Stimulated activated CD4-positive, alpha-beta T cell treated with anti-CD3 and anti-CD28 coated beads, TNF-alpha, amount 100 ng/mL, for 1 hour (primary cell): ENCODE data around the gene STIM1.
"Not testable (repeated sequence)": the region's sequence is repeated elsewhere in the genome, so short reads cannot be mapped to it uniquely, and the experiment has no call there.

Experiments
- DNase-seq, 3 donors: peaks; one replicate each; pipeline ENCODE4 v3.0.0-alpha.2; 2020; ENCODE audit warnings: low read depth in 3 of 3, low spot score in 1 of 3

Gene STIM1

DNA sequence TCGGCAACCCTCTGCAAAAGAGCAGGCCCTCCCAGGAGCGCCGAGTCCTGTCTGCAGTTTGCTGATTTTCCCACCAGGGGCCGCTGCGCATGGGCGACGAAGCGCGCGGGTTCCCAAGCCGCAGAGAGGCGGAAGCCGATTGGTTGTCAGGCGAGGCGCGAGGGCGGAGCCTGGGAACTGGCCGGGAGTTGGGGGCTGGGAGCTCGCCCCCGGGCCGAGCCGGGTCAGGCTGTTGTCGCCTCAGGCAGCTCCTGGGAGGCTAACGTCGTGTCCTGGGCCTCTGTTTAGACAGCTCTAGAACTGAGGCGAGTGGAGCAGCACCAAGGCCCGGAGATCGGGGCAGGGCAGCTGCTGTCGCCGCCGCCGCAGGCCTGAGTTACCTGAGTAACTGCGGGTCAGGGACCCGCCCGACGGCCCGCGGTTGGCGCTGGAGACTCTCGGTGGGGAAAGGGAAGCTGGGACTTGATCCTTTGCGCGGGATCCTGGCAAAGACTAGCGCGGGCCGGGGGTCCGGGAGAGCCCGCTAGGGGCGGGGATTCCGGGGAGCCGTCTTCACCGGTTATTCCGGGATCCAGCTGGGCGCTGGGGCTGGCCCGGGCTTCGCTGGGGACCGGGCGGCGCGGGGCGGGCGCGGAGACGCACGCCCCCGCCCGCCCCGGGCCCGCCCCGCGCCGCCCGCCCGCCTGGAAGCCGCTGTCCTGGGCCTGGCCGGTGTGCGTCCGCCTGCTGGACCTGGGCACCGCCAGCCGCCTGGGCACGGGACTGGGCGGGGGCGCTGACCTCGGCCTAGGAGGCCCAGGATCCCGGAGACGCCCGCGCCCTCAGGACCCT, at the start of gene STIM1:
TSS of gene STIM1 (plus strand) at position 688 of the 831 bp plus-strand sequence. CDS start 607 bp downstream, outside the sequence.
- peak; percentile 86 to 98 (median 96) for DNase-seq

DNA sequence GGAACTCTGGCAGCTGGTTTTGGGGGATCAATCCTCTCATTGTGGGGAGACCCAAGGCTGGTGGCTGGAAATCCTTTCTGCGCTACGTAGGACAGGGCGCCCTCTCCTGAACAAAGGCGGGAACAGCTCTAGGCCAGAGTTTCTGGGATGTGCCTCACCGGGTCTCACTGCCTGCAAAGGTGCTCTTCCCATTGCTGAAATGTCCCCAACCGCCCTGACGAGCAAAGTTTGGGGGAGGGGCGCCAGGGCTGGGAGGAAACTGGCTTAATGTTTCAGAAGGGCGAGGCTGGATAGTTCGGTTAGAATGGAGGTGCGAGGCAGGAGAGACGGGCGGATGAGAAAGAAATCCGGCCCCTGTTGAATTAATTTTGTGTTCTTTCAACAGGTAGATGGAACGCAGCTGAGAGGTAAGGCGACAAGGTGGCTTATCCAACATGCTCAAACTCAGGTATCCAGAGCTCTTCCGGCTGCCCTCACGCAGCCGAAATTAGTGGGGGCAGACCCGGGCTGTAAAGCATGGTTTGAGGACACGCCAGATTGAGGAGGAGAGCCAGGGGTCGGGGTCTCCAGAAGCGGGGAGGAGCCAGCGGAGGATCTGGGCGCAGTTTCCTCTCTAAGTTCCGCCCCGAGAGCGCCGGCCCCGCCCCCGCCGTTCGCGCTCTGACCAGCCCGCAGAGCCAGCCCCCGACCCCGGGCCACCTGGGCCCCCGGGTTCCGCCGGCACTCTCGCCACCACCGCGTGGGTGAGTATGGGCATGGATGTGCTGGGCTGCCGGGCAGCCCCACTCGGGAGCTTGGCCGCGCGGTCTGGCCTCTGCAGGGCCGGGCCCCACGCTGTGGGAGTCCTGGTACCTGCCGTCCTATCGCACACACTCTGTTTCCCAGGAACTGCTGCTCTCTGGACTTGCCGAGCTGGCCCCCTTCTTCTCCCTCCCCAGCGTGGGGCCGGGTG, 47.3 kb upstream of the STIM1 start, which contains the start of gene PGAP2:
TSS of gene PGAP2 (plus strand) at position 652 of the 952 bp plus-strand sequence. CDS start 2,700 bp downstream, outside the sequence.
- peak in 1 of 3 donors; percentile 51 for DNase-seq

DNA sequence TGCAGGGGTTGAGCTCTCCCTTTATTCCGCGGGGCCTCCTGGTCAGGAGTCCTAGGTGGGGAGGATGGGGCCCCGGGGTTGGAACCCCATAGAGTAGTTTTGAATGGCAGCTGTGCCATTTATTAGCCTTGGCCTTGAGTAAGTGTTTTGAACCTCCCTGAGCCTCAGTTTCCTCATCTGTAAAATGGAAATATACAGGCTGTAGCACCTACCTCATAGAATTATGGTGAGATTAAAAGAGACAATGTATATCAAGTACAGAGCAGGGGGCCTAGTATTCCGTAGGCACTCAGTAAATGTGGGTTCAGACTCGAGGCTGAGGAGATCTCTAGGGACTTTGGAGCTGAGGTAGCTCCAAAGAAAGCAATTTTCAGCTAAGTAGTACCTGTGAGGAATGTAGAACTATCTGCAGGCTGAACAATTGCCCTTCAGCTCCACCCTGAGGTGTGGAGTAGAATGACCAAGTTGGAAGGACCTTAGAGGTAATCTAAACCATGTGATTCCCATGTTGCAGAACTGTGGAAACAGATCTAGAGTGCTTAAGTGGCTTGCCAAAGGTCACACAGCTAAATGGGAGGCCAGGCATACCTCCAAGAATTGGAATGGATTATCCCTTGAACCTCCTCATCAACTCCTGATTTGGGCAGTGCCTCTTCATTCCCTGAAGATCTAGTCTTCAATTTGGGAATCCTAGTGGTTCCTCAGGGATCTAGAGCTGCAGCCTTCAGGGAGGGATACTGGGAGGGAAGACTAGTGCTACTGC, 46.4 kb upstream of the STIM1 start:
- no peak for DNase-seq

DNA sequence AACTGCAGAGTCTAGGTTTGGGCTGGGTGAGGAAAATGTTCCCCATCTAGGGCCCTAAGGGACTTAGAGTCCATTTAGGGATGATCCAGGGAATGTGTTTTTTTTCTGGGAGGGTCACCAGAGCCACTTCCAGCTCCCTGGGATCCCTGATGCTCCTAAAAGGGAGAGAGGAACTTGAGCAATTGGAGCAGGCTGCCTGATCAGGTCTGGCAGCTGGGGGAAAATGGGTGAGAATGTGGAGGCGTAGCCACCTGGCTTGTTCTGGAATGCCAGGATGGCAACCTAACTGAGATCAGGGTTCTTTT, 45.9 kb upstream of the STIM1 start:
- DNase-seq: no peak

DNA sequence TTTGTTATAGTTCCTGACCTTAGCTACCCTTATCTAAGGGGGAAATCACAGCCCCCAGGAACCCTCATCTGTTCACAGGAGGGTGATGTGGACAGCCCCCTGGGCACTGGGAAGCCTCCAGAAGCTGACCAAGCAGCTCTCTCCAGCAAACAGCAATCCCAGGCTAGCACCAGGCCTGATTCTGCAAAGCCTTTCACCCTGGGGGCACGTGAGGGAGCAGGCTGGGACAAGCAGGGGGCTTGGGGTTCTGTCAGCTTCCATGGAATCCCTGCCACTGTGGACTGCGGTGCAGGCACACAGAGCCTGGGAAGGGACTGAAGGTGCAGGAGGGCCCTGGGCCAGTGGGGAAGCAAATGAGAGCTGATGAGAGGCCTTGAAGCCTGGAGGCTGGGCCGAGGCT, 45.0 kb upstream of the STIM1 start:
- DNase-seq: no peak

DNA sequence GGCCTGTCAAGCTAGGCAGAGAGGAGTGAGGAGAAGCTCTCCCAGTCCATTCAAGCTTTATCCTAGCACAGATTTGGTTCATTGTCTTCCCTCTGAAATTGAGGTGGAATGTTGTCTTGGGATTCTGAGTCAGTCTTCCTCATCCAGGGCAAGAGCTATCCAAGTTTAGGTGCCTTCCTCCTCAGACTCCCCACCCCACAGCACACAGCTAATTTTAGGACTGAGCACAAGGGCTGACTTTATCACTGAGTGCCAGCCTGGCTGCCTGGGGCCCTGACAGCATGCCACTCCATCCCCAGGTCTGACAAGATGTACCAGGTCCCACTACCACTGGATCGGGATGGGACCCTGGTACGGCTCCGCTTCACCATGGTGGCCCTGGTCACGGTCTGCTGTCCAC, 44.5 kb upstream of the STIM1 start:
- DNase-seq: no peak

DNA sequence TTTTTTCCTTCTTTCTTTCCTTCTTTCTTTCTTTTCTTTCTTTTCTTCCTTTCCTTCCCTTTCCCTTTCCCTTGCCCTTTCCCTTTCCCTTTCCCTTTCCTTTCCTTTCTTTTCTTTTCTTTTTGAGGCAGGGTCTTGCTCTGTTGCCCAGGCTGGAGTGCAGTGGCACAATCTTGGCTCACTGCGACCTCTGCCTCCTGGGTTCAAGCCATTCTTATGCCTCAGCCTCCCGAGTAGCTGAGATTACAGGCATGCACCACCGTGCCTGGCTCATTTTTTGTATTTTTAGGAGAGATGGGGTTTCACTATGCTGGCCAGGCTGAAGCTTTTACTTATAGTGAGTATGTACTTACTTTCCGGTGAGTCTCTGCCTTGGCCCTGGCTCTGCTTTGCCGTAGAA, 40.6 kb upstream of the STIM1 start:
- not testable (repeated sequence) for DNase-seq

DNA sequence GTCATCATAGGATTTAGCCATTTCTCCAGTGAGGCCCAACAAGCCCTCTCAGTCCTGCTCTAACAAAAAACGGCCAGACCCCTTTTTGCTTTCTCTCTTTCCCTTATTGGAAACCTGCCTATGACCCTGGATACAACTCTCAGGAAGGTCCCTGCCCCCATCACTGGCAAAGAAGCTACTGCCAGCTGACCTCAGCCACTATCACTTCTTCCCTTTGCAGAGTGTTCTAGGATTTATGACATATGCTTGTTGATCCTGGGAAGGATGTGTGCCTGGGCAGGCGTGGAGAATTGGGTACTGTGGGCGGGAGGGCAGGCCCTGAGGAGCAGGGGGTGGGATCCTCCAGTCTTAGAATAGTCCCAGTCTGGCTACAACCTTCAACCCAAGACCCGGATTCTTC, 39.6 kb upstream of the STIM1 start:
- no peak for DNase-seq

DNA sequence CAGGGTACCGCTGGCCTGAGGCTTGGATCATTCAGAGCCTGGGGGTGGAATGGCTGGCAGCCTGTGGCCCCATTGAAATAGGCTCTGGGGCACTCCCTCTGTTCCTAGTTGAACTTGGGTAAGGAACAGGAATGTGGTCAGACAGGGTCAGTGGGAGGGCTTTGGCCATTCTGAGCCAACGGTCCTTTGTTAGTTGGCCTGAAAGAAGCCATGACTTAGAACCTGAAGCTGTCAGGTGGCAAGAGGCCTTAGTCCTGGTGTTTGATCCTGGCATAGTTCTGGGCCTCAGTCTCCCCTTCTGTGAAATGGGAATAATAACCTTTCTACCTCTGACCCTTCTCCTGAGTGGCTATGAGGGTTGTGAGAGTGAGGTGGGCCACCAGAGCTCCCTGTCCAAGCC, 38.8 kb upstream of the STIM1 start:
- no peak for DNase-seq

DNA sequence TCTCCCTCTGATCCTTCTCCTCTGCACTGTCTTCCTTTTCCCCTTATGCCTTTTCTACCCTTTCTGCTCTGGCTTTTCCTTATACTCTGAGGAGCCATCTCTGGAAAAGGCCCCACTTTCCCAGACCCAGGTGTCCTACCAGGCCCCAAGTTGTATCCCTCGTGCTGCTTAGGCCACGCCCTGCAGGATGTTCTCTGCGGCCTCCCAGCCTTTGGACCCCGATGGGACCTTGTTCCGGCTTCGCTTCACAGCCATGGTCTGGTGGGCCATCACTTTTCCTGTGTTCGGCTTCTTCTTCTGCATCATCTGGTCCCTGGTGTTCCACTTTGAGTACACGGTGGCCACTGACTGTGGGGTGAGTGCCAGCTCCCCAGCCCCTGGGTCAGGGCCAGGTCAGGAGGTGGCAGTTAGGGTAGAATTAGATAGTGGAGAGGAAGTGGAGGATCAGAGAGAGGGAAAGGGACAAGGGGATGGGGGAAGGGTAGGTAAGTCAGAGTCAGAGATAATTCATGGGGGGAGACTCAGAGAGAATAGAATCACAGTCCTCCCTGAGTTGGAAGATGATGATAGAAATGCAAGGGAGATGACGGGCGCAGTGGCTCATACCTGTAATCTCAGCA, 38.2 kb upstream of the STIM1 start:
- no peak for DNase-seq

DNA sequence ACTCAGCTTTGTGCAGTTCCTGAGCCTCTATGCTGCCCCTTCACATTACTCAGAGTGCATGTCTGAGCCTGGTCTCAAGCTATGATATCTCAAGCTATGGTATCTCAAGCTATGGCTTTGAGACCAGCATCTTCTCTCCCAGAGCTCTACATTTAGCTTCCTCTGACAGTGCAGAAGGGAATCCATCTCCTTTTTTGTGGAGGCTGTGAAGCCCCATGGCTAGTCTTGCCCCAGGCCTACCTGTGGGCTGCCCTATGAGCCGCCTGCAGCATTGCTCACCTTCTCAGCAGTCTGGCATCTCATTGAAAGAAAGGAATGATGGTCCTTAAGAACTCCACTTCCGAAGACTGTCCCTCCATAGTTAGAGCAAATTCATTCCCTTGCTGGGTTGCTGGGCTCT, 34.5 kb upstream of the STIM1 start:
- no peak for DNase-seq

DNA sequence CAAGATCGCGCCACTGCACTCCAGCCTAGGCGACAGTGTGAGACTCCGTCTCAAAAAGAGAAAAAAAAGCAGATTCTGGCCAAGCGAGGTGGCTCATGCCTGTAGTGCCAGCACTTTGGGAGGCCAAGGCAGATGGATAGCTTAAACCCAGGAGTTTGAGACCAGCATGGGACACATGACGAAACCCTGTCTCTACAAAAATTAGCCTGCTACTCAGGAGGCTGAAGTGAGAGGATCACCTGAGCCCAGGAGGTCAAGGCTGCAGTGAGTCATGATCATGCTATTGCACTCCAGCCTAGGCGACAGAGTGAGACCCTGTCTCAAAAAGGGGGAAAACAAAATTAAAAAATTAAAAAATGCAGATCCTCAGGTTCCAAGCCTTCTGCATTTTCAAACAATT, 33.2 kb upstream of the STIM1 start:
- no peak for DNase-seq

DNA sequence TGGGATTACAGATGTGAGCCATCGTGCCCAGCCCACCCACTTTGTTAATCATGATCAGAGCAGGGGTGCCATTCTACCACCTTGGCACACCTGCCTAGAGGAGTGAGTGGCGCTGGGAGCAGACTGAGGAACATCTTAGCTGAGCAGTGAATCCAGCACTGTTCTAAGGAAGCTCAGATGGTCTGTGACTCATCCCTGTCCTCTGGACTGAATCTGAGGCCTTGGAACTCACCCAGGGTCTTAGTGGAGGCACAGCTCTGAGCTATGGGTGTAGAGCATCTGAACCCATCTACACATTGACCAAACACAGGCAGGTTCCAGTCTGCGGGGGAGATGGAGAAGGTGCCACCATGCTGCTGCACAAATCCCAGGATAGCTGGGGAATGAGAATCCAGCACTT, 32.2 kb upstream of the STIM1 start:
- no peak for DNase-seq

DNA sequence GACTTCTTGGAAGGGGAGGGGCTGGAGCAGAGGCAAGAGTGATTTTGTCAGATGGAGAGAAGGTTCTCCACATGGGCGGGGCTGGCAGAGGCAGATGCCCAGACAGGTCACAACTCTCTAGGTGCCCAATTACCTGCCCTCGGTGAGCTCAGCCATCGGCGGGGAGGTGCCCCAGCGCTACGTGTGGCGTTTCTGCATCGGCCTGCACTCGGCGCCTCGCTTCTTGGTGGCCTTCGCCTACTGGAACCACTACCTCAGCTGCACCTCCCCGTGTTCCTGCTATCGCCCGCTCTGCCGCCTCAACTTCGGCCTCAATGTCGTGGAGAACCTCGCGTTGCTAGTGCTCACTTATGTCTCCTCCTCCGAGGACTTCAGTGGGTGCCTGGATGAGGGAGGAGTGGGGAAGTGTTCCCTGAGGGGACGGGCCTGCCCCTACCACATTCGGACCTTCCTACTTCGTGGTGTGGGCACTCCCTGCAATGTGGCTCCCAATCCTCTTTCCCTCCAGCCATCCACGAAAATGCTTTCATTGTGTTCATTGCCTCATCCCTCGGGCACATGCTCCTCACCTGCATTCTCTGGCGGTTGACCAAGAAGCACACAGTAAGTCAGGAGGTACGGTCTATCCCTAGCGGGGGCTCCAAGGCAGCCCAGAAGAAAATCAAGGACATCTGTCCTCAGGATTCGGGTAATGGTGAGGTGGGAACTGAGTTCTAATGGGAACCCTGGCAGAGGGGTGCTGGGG, 31.5 kb upstream of the STIM1 start:
- DNase-seq: no peak

DNA sequence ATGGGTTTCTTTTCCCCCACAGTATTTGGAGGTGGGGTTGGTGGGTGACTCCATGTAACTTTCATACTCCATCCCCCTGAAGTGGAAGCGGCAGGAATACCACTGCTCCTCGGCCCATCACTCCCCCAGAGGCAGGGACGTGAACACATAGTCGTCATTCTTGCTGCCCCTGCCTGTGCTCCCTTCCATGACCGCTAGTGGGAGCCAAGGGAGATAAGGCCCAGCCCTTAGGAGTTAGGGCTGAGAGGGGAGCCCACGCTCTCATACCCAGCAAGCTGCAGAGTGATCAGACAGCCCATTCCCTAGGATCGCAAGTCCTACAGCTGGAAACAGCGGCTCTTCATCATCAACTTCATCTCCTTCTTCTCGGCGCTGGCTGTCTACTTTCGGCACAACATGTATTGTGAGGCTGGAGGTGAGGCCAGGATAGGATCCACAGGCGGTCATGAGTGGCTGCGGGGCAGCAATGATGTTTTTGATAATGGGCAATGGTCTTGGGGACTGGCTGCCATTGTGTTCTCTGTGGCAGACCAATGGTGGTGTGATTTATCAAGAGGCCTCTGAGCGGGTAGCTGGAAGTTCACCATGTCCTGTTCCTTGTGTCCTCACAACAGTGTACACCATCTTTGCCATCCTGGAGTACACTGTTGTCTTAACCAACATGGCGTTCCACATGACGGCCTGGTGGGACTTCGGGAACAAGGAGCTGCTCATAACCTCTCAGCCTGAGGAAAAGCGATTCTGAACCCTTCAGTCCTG, 30.6 kb upstream of the STIM1 start:
- peak; percentile 52 to 78 (median 60) for DNase-seq

DNA sequence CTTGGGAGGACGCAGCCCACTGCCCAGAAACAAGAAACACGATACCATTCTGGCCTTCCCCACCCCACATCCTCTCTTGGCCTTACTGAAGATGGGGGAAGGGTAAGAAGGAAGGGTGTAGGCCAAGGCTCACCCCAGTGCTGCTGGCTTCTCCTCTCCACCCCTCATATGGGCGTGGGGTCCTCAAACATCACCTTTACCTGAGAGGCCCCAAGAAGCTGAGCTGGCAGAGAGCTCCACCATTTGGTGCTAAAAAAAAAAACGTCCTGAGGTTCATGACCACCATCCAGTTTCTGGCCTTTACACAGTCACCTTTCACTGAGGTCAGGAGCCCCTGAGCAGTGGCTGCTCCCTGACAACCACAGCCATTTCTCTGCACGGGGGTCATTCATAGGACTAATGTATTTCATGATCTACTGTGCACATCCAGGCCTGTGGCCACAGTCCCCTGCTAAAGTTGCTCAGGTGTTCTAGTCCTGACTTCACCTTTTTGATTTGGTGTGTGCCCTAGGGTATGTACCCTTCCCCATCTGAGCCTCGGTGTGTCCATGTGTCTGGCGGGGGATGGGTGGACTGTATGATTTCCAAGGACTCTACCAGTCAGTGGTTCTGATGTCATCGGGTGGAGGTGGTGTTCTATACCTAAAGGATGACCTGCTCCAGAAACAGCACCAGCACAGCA, 29.9 kb upstream of the STIM1 start:
- DNase-seq: no peak

DNA sequence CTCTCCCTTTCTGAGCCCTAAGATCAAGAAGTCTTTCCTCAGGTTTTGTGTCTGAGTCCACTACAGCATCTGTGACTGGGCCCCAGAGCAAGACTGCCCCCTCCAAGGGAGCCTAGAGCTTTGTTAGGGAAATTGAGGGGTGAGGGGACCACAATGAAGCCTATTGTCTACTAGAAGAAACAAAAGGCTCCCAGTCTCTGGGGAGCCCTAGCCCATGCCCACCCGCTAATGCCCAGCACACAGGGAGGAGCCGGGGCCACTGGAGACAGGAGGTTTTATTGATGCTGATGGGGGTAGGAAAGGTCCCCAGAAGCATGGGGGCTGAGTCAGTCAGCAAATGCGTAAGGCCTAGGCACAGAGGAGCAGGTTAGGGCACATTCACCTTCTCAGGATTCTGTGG, 28.7 kb upstream of the STIM1 start:
- no peak for DNase-seq

DNA sequence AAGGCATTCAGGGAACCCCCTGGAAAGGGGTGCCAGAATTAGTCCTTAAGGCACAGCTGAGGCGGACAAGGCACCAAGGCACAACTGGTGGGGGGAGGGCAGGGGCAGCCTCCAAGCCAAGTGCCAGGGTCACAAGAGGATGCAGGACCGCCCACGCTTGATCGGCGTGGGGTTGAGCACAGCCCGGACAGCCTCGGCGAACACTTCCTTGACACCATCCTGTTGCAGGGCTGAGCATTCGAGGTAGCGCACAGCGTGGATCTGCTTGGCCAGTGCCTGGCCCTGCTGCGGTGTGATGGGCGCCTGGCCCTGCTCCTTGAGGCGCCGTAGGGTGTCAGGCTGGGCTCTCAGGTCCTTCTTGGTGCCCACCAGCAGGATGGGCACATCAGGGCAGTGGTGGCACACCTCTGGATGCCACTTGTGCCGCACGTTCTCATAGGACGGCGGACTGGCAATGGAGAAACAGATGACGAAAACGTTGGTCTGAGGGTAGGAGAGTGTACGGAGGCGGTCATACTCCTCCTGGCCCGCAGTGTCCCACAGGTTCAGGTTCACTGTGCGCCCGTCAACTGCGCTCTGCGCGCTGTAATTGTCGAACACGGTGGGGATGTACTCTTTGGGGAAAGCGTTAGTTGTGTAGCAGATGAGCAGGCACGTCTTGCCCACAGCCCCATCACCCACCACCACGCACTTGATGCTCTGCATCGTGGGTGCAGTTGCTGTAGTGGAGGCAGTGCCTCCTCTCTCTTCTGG, 27.9 kb upstream of the STIM1 start:
- no peak for DNase-seq
